ENCODE measurements around the gene TNFSF12. TPM values are rescaled to one million over a fixed set of nuclear protein-coding genes. Genes with fewer than 3 reads are reported as not detected.

Gene TNFSF12
- total and polyA plus RNA-seq, 9 donors, result 13.2 to 35.9 (median 27.2) TPM

DNA sequence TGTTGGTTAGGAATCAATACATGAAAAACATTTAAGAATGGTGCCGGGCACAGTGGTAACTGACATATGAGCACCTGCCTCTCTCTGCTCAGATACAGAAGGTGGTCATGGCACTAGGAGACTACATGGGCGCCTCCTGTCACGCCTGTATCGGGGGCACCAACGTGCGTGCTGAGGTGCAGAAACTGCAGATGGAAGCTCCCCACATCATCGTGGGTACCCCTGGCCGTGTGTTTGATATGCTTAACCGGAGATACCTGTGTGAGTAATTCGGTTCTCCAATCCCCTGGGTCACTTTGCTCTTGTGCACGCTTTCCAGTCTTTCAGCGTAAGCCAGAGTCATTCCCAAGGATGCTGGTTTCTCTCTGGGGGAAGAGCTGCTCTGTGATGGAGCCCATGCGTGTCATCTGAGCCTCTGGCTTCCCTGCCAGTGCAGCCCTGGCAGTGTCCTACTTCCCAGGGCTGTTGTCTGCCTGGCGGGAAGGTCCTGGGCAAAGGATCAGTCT, 27.6 kb downstream of the TNFSF12 start:
- Histone ChIP-seq H3K4me1 (ENCODE audit: control insufficient read depth, insufficient read depth, low read length) (peaks cover 41% of the 10 kb centered on the region), H3K36me3 (ENCODE audit: control insufficient read depth, insufficient read depth, low read length) (peaks cover 74% of the 10 kb centered on the region), H3K4me3 (ENCODE audit: low read length) (no peak overlapping the region), H3K27me3 (ENCODE audit: control insufficient read depth, insufficient read depth, low read length) (no peaks in the 10 kb centered on the region), H3K27ac (ENCODE audit: low read length) (no peak overlapping the region), H3K9me3 (replicated peaks; ENCODE audit: control insufficient read depth, low read depth, low read length) (no peaks in the 10 kb centered on the region)
- DNase-seq, result no peak
- 79% methylated on average over 12 of the region's 14 CpGs for WGBS (ENCODE audit: insufficient coverage)

DNA sequence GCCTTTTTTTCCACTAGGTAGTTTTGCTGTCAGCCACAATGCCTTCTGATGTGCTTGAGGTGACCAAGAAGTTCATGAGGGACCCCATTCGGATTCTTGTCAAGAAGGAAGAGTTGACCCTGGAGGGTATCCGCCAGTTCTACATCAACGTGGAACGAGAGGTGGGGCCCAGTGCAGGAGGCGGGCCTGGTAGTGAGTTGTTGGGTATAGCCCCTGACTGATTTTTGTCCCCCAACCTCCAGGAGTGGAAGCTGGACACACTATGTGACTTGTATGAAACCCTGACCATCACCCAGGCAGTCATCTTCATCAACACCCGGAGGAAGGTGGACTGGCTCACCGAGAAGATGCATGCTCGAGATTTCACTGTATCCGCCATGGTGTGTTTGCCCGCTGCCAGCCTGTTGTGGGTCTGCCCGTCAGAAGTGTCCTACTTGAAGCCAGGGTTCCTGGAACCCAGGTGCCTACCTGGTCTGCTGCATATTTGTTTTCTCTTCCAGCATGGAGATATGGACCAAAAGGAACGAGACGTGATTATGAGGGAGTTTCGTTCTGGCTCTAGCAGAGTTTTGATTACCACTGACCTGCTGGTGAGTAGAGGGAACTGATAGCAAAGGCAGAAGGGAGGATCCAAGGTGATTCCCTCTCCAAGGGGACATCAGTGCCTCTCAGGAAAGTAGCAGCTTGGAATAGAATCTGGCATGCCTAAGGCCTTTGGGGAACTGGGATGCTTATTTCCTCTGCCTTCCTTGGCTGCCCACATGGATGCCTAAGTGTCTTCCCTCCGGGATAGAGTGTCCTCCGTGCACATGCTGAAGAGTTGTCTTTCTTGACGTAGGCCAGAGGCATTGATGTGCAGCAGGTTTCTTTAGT, 28.7 kb downstream of the TNFSF12 start:
- WGBS (ENCODE audit: insufficient coverage), result 73% methylated on average over 13 of the region's 17 CpGs
- Histone ChIP-seq H3K9me3 (replicated peaks; ENCODE audit: control insufficient read depth, low read depth, low read length) (no peaks in the 10 kb centered on the region), H3K36me3 (ENCODE audit: control insufficient read depth, insufficient read depth, low read length) (peaks cover 74% of the 10 kb centered on the region), H3K4me1 (ENCODE audit: control insufficient read depth, insufficient read depth, low read length) (peaks cover 45% of the 10 kb centered on the region), H3K27ac (ENCODE audit: low read length) (no peak overlapping the region), H3K4me3 (ENCODE audit: low read length) (no peak overlapping the region), H3K27me3 (ENCODE audit: control insufficient read depth, insufficient read depth, low read length) (no peaks in the 10 kb centered on the region)
- DNase-seq, result no peak

DNA sequence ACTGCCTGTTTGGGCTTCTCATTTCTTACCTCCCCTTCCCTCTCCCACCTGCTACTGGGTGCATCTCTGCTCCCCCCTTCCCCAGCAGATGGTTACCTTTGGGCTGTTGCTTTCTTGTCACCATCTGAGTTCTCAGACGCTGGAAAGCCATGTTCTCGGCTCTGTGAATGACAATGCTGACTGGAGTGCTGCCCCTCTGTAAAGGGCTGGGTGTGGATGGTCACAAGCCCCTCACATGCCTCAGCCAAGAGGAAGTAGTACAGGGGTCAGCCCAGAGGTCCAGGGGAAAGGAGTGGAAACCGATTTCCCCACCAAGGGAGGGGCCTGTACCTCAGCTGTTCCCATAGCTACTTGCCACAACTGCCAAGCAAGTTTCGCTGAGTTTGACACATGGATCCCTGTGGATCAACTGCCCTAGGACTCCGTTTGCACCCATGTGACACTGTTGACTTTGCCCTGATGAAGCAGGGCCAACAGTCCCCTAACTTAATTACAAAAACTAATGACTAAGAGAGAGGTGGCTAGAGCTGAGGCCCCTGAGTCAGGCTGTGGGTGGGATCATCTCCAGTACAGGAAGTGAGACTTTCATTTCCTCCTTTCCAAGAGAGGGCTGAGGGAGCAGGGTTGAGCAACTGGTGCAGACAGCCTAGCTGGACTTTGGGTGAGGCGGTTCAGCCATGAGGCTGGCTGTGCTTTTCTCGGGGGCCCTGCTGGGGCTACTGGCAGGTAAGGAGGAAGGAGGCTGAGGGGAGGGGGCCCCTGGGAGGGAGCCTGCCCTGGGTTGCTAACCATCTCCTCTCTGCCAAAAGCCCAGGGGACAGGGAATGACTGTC, 30.4 kb downstream of the TNFSF12 start, which contains the start of gene CD68:
Gene CD68, plus strand, starts transcription at position 638 of the 833 bp plus-strand sequence. Its CDS starts 40 bp downstream, at position 678.
- Histone ChIP-seq H3K27ac (ENCODE audit: low read length) (peak within 1 kb of the TSS; percentile 72), H3K36me3 (ENCODE audit: control insufficient read depth, insufficient read depth, low read length) (peaks cover 70% of the 10 kb centered on the region), H3K4me3 (ENCODE audit: low read length) (peak within 1 kb of the TSS; percentile 23), H3K4me1 (ENCODE audit: control insufficient read depth, insufficient read depth, low read length) (peaks cover 51% of the 10 kb centered on the region), H3K27me3 (ENCODE audit: control insufficient read depth, insufficient read depth, low read length) (no peaks in the 10 kb centered on the region), H3K9me3 (replicated peaks; ENCODE audit: control insufficient read depth, low read depth, low read length) (no peaks in the 10 kb centered on the region)
- peak; percentile 85 for DNase-seq
- 22% methylated on average over 1 of the region's 7 CpGs for WGBS (ENCODE audit: insufficient coverage)

DNA sequence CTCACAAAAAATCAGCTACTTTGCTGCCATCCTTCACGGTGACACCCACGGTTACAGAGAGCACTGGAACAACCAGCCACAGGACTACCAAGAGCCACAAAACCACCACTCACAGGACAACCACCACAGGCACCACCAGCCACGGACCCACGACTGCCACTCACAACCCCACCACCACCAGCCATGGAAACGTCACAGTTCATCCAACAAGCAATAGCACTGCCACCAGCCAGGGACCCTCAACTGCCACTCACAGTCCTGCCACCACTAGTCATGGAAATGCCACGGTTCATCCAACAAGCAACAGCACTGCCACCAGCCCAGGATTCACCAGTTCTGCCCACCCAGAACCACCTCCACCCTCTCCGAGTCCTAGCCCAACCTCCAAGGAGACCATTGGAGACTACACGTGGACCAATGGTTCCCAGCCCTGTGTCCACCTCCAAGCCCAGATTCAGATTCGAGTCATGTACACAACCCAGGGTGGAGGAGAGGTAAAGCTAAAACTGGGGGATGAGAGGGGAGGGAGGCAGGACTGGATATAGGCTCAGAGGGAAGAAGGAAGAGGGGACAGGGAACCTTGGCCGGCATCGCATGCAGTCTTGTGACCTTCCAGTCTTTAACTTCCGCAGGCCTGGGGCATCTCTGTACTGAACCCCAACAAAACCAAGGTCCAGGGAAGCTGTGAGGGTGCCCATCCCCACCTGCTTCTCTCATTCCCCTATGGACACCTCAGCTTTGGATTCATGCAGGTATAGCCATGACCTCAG, 31.2 kb downstream of the TNFSF12 start:
- H3K27ac ChIP-seq (ENCODE audit: low read length), result peak overlapping the region; percentile 72
- no peaks in the 10 kb centered on the region for H3K9me3 ChIP-seq (replicated peaks; ENCODE audit: control insufficient read depth, low read depth, low read length)
- no peaks in the 10 kb centered on the region for H3K27me3 ChIP-seq (ENCODE audit: control insufficient read depth, insufficient read depth, low read length)
- 61% methylated on average over 6 of the region's 12 CpGs for WGBS (ENCODE audit: insufficient coverage)
- peaks cover 53% of the 10 kb centered on the region for H3K4me1 ChIP-seq (ENCODE audit: control insufficient read depth, insufficient read depth, low read length)
- DNase-seq, result no peak
- peak overlapping the region; percentile 23 for H3K4me3 ChIP-seq (ENCODE audit: low read length)
- peaks cover 62% of the 10 kb centered on the region for H3K36me3 ChIP-seq (ENCODE audit: control insufficient read depth, insufficient read depth, low read length)

DNA sequence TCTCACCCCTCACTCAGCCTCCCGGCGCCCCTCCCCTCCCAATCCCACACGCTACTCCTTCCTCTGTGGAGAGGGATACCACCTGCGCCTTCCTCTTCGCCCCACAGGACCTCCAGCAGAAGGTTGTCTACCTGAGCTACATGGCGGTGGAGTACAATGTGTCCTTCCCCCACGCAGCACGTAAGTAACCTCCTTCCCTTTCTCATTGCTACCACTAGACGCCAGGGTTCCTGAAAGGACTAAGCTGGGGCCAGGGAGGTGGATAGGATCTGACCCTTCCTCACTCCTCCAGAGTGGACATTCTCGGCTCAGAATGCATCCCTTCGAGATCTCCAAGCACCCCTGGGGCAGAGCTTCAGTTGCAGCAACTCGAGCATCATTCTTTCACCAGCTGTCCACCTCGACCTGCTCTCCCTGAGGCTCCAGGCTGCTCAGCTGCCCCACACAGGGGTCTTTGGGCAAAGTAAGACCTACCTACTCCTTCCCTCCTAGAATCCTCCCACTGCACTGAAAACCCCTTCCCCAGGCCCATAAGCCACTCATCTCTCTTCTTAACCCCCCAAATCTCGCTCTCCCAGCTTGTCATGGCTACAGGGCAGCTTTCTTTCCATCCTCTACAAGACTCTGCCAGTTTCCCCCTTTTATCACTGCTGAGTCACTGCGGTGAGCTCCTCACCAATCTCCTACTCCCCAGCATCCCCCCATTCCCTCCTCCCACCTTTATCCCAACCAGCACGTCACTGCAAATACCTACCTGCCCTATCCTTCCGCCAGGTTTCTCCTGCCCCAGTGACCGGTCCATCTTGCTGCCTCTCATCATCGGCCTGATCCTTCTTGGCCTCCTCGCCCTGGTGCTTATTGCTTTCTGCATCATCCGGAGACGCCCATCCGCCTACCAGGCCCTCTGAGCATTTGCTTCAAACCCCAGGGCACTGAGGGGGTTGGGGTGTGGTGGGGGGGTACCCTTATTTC, 32.0 kb downstream of the TNFSF12 start:
- peak overlapping the region; percentile 23 for H3K4me3 ChIP-seq (ENCODE audit: low read length)
- DNase-seq, result no peak
- H3K9me3 ChIP-seq (replicated peaks; ENCODE audit: control insufficient read depth, low read depth, low read length), result no peaks in the 10 kb centered on the region
- H3K27ac ChIP-seq (ENCODE audit: low read length), result peak overlapping the region; percentile 42
- peaks cover 47% of the 10 kb centered on the region for H3K4me1 ChIP-seq (ENCODE audit: control insufficient read depth, insufficient read depth, low read length)
- peaks cover 57% of the 10 kb centered on the region for H3K36me3 ChIP-seq (ENCODE audit: control insufficient read depth, insufficient read depth, low read length)
- H3K27me3 ChIP-seq (ENCODE audit: control insufficient read depth, insufficient read depth, low read length), result no peaks in the 10 kb centered on the region
- 72% methylated on average over 13 of the region's 23 CpGs for WGBS (ENCODE audit: insufficient coverage)

DNA sequence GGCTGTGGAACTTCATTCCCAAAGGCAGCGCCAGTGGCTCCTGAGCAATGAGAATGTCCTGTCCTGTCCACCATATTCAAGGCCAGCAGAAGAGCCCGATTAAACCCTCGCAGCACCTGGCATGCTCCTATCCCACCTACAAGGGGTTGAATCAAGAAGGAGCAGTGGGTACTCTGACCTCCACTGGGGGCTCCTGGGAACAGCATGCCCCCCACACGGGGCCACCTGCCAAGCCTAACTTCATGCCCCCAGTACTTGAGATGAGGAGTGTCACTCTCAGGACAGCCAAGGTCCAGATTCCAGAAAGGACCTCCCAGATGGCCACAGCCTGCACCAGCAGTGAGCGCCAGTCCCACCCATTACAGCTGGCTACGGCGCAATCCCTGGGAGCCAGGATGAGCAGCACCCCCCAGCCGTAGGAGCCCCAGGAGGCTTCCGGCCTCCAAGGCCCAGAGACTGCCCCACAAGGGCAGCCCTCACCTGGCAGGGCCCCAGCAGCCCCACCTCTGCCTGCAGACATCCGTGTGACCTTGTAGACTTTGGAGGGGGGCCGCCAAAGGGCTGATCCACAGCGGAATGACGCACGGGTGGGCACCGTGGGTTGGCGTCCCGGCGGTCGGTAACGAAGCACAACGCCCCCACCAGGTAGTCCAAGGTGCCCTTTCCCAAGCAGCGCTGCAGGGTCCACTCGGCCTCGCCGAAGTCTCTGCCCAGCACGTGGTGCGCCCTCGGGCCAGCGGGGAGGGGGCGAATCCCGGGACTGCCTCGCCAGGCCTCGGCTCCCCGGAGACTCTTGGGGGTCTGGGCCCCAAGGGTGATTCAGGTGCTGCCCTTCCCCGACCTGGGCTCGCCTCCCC, 33.8 kb downstream of the TNFSF12 start:
- Histone ChIP-seq H3K4me1 (ENCODE audit: control insufficient read depth, insufficient read depth, low read length) (peaks cover 56% of the 10 kb centered on the region), H3K4me3 (ENCODE audit: low read length) (peak overlapping the region; percentile 62), H3K27me3 (ENCODE audit: control insufficient read depth, insufficient read depth, low read length) (no peaks in the 10 kb centered on the region), H3K27ac (ENCODE audit: low read length) (peak overlapping the region; percentile 97), H3K9me3 (replicated peaks; ENCODE audit: control insufficient read depth, low read depth, low read length) (no peaks in the 10 kb centered on the region), H3K36me3 (ENCODE audit: control insufficient read depth, insufficient read depth, low read length) (peaks cover 50% of the 10 kb centered on the region)
- no peak for DNase-seq
- 88% methylated on average over 32 of the region's 36 CpGs for WGBS (ENCODE audit: insufficient coverage)

DNA sequence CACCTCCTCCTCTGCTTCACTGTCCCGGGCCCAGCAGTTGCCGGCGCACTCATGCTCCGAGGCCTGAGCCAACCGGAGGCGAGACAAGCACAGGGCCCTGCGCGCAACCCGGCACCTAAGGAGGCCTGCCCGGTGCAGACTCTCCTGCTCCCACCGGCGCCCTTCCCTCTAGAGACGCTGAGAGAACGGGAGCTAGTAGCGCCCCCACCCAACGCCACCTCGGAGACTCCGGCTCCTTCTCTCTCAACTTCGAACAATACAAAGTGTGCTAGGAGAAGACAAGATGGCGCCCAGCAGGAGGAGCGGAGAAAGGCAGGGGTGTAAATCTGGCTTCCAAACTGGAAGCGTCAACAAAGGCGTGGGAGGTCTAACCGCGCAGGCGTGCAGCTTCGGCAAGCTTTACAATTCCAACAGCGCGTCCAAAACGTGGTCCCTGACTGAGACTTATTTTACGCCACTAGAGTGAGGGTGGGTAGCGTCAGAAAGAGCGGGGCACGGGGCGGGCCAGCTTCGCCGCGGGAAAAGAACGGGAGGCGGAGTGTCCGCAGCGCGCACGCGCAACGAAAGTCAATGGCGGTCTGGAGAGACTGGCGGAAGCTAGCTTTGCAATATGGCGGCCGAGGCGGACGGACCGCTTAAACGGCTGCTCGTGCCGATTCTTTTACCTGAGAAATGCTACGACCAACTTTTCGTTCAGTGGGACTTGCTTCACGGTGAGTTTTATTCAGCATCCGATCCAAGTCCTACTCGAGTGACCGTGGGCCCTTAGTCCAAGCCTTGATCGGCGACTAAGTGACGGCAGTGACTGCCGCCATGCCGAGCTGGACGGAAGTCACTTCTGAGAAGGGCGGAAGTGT, 34.6 kb downstream of the TNFSF12 start, which contains the start of gene MPDU1:
Gene MPDU1, plus strand, starts transcription at position 600 of the 857 bp plus-strand sequence. Its CDS starts 11 bp downstream, at position 611.
- peaks cover 64% of the 10 kb centered on the region for H3K4me1 ChIP-seq (ENCODE audit: control insufficient read depth, insufficient read depth, low read length)

More for the DNA sequence above, 34.6 kb downstream of the TNFSF12 start, which contains the start of gene MPDU1:
- DNase-seq, result peak; percentile 100
- Histone ChIP-seq H3K4me3 (ENCODE audit: low read length) (peak within 1 kb of the TSS; percentile 62), H3K27me3 (ENCODE audit: control insufficient read depth, insufficient read depth, low read length) (no peaks in the 10 kb centered on the region), H3K27ac (ENCODE audit: low read length) (peak within 1 kb of the TSS; percentile 97), H3K9me3 (replicated peaks; ENCODE audit: control insufficient read depth, low read depth, low read length) (no peaks in the 10 kb centered on the region), H3K36me3 (ENCODE audit: control insufficient read depth, insufficient read depth, low read length) (peaks cover 43% of the 10 kb centered on the region)
- 2% methylated on average over 56 of the region's 69 CpGs for WGBS (ENCODE audit: insufficient coverage)
